Stimulated activated CD4-positive, alpha-beta T cell treated with anti-CD3 and anti-CD28 coated beads, Interleukin-4, amount 100 ng/mL, for 1 hour (primary cell): Measurements from ENCODE around the gene KLHL7.
A peak's percentile ranks its signal among the peaks of the same experiment; 100 is the strongest.
"Not testable (repeated sequence)": the region's sequence is repeated elsewhere in the genome, so short reads cannot be mapped to it uniquely, and the experiment has no call there.

Experiments used
- DNase-seq: peaks from one replicate; pipeline ENCODE4 v3.0.0-alpha.2; 2020

The KLHL7 gene

GRCh38 chr7:23108995-23109394, 3.4 kb downstream of the KLHL7 start:
- no peak for DNase-seq

GRCh38 chr7:23109470-23109869, 3.9 kb downstream of the KLHL7 start:
- DNase-seq = no peak

GRCh38 chr7:23114896-23115295, 9.3 kb downstream of the KLHL7 start:
- DNase-seq = no peak

- DNase-seq = no peak
Measured at GRCh38 chr7:23115991-23116390, 10.4 kb downstream of the KLHL7 start.

GRCh38 chr7:23117841-23118240, 12.3 kb downstream of the KLHL7 start:
- DNase-seq = no peak

- DNase-seq = no peak
Measured at GRCh38 chr7:23120106-23120505, 14.5 kb downstream of the KLHL7 start.

GRCh38 chr7:23121165-23121564, 15.6 kb downstream of the KLHL7 start:
- DNase-seq = no peak

- DNase-seq = no peak
Measured at GRCh38 chr7:23123007-23123406, 17.4 kb downstream of the KLHL7 start.

GRCh38 chr7:23123465-23123864, 17.9 kb downstream of the KLHL7 start:
- DNase-seq = no peak

GRCh38 chr7:23129036-23129435, 23.5 kb downstream of the KLHL7 start:
- DNase-seq = no peak

- DNase-seq = not testable (repeated sequence)
Measured at GRCh38 chr7:23131799-23132198, 26.2 kb downstream of the KLHL7 start.

- DNase-seq = no peak
Measured at GRCh38 chr7:23133797-23134196, 28.2 kb downstream of the KLHL7 start.

- DNase-seq = no peak
Measured at GRCh38 chr7:23135755-23136154, 30.2 kb downstream of the KLHL7 start.

GRCh38 chr7:23136216-23136615, 30.6 kb downstream of the KLHL7 start:
- no peak for DNase-seq

- no peak for DNase-seq
Measured at GRCh38 chr7:23157679-23158078, 52.1 kb downstream of the KLHL7 start.

GRCh38 chr7:23158546-23158945, 53.0 kb downstream of the KLHL7 start:
- no peak for DNase-seq

GRCh38 chr7:23161482-23161881, 55.9 kb downstream of the KLHL7 start:
- no peak for DNase-seq

- no peak for DNase-seq
Measured at GRCh38 chr7:23164846-23165245, 59.3 kb downstream of the KLHL7 start.

- no peak for DNase-seq
Measured at GRCh38 chr7:23165316-23165715, 59.7 kb downstream of the KLHL7 start.

- DNase-seq = no peak
Measured at GRCh38 chr7:23167691-23168090, 62.1 kb downstream of the KLHL7 start.

GRCh38 chr7:23168111-23168885, 62.7 kb downstream of the KLHL7 start:
- no peak for DNase-seq

- no peak for DNase-seq
Measured at GRCh38 chr7:23175938-23176337, 70.4 kb downstream of the KLHL7 start.

GRCh38 chr7:23181684-23182553, 76.3 kb downstream of the KLHL7 start, which contains the start of gene NUP42:
TSS of gene NUP42 (plus strand) at chr7:23182048. CDS start at chr7:23182086, 38 bp downstream.
- DNase-seq = peak; percentile 93
